ENCODE measurements around the gene USH2A.

DNA sequence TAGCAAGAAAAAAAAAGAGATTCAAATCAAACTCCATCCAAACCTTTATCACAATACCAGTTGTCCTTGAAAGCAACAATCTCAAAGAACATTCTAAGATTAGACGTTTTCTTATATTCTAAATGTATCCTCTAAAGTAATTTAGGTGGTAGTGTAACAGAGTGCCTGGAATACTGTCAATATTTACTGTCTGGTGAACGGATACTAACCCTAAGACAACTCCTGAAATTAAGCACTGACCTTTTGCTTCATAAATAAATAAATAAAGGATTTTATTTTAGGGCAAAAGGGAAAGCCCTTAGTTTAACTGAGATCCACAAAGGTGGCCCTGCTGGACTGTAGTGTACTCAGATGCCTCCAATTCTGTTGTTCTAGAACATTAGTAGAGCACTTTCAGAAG lies 9.9 kb upstream of the USH2A start:
- TF ChIP-seq POLR2AphosphoS5 (IDR thresholded peaks at IDR 0.05; ENCODE audit: low read depth, low read length) (no peak), TAF1 (IDR thresholded peaks at IDR 0.05; ENCODE audit: borderline replicate concordance, low read depth, low read length) (no peak)
